GM12801 (cell line): Measurements from ENCODE around the gene ARHGAP40.

Source experiments
- TF ChIP-seq, protein P1 (sequence below): IDR thresholded peaks from one replicate; pipeline ENCODE4 v1.5.1; 2011; ENCODE audit warnings: control low read depth; ENCODE audit not compliant: insufficient read length; ENCODE audit errors: extremely low read depth

ARHGAP40 gene

GRCh38 chr20:38604873-38605303 is 3.3 kb downstream of the ARHGAP40 start:
- TF ChIP-seq, protein P1, sequence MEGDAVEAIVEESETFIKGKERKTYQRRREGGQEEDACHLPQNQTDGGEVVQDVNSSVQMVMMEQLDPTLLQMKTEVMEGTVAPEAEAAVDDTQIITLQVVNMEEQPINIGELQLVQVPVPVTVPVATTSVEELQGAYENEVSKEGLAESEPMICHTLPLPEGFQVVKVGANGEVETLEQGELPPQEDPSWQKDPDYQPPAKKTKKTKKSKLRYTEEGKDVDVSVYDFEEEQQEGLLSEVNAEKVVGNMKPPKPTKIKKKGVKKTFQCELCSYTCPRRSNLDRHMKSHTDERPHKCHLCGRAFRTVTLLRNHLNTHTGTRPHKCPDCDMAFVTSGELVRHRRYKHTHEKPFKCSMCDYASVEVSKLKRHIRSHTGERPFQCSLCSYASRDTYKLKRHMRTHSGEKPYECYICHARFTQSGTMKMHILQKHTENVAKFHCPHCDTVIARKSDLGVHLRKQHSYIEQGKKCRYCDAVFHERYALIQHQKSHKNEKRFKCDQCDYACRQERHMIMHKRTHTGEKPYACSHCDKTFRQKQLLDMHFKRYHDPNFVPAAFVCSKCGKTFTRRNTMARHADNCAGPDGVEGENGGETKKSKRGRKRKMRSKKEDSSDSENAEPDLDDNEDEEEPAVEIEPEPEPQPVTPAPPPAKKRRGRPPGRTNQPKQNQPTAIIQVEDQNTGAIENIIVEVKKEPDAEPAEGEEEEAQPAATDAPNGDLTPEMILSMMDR, result no peak

GRCh38 chr20:38607351-38607750 is 5.7 kb downstream of the ARHGAP40 start:
- TF ChIP-seq, protein P1, result no peak

DNA sequence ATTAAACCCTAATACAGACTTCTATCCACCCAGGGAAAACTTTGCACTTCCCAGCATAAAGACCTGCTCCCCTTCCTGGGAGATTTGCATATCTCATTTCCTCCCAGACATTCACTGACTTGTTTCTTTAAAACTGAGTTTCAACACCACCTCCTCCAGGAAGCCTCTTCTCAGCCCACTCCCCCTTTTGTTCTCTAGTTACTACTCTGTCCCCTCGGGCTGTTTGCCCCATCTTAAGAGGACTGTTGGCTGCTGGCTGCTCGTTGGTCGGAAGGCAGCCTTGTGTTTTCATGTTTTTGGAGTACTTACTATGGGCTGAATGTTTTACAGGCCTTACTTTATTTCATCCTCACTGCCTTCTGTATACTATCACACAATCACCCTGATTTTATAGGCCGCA is 6.6 kb downstream of the ARHGAP40 start:
- TF ChIP-seq, protein P1, result no peak

- TF ChIP-seq, protein P1, result no peak
Observed at GRCh38 chr20:38609815-38610214, 8.2 kb downstream of the ARHGAP40 start.

- TF ChIP-seq, protein P1, result no peak
Observed at GRCh38 chr20:38610521-38610920, 8.9 kb downstream of the ARHGAP40 start.

GRCh38 chr20:38612751-38613515 is 11.3 kb downstream of the ARHGAP40 start:
- TF ChIP-seq, protein P1, result no peak

DNA sequence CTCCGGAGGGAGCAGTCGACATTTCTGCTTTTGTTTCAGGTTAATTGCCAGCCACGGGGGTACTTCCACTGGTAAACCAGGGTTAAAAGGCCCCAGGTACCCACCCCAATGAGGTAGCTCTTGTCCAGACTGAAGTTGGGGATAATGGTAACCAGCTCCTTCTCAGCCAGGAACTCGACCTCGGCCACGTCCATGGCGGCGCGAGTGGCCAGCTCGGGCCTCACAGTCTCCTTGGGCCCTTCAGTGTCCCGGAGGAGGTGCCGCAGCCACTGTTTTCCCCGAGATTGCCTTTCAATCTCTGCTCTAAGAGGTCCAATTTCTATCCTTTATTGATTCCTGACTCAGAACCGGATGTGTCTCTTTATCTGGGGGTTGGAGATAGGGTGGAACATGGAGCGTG is 13.7 kb downstream of the ARHGAP40 start:
- TF ChIP-seq, protein P1, result no peak

- TF ChIP-seq, protein P1, result no peak
Observed at GRCh38 chr20:38616457-38616856, 14.8 kb downstream of the ARHGAP40 start.
